Rectal smooth muscle tissue (tissue), 1 donor: ENCODE data around the gene NR2C2.

Experiments used
- H3K27ac ChIP-seq: one replicate; pipeline ENCODE4 v1.7.0; 2013; ENCODE audit warnings: low read depth, low read length, inconsistent platforms
- H3K27me3 ChIP-seq: one replicate; pipeline ENCODE4 v1.7.0; 2013; ENCODE audit warnings: low read length; ENCODE audit not compliant: control insufficient read depth, insufficient read depth
- H3K36me3 ChIP-seq: one replicate; pipeline ENCODE4 v1.7.0; 2013; ENCODE audit warnings: low read length; ENCODE audit not compliant: control insufficient read depth, insufficient read depth
- H3K4me1 ChIP-seq: one replicate; pipeline ENCODE4 v1.7.0; 2013; ENCODE audit warnings: low read length; ENCODE audit not compliant: control insufficient read depth, insufficient read depth
- H3K4me3 ChIP-seq: one replicate; pipeline ENCODE4 v1.7.0; 2013; ENCODE audit warnings: low read length
- H3K9ac ChIP-seq: one replicate; pipeline ENCODE4 v1.7.0; 2013; ENCODE audit warnings: low read length

Gene NR2C2

DNA sequence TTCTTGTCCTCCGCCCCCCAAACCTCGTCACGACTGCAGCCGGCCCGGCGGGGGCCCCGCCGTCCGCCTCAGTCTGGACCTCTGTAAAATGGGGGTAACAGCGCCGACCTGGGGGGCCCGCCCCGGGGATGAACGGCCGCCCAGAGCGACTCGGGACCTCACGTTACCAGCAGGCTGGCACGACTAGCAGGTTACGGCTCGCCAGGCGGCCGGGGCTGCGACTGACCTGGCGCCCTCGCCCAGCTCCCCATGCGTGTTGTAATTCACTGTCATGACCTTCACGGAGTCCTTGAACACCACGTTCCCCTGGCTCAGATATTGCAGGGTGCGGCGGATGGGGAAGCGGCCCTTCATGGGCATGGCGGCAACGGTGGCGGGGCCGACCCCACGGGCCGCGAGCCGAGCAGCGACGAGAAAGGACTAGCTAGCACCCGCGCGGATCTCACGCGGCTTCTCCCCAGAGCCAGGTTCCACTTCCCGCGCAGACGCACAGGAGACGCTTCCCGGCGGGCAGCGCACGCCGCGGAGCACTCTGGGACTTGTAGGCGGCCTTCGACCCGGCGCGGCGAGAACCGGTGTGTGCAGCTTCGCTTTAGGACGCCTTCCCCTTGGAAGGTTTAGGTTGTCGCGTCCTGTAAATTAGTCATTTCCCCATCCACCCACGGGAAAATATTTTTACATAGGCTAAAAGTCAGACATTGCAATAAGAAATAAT lies 117.6 kb downstream of the NR2C2 start, which contains the start of gene MRPS25:
TSS of gene MRPS25 (minus strand) at position 481 of the 715 bp plus-strand sequence. CDS start at position 360, 121 bp downstream.
- Histone ChIP-seq H3K27ac (peak within 1 kb of the TSS; percentile 91), H3K36me3 (no peaks in the 10 kb centered on the region), H3K9ac (peak within 1 kb of the TSS; percentile 84), H3K27me3 (no peaks in the 10 kb centered on the region), H3K4me1 (peaks cover 12% of the 10 kb centered on the region), H3K4me3 (peak within 1 kb of the TSS; percentile 98)

DNA sequence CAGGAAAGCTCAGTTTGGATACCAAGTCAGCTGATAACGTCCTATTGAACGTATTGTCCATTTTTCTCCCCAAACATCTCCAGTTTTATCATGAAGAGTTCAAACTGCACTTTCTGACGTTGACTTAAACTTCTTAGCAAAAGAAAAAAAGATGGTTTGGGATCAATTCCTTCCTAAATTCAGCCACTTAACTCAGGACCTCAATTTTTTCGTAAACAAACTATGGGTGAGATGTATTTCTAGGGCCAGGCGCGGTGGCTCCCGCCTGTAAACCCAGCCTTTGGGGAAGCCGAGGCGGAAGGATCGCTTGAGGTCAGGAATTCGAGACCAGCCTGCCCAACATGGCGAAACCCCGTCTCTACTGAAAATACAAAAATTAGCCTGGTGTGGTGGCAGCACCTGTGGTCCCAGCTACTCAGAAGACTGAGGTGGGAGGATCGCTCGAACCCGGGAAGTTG lies 118.2 kb downstream of the NR2C2 start:
- Histone ChIP-seq H3K27me3 (no peaks in the 10 kb centered on the region), H3K4me3 (peak overlapping the region; percentile 98), H3K36me3 (no peaks in the 10 kb centered on the region), H3K9ac (no peak overlapping the region), H3K27ac (peak overlapping the region; percentile 91), H3K4me1 (peaks cover 12% of the 10 kb centered on the region)

DNA sequence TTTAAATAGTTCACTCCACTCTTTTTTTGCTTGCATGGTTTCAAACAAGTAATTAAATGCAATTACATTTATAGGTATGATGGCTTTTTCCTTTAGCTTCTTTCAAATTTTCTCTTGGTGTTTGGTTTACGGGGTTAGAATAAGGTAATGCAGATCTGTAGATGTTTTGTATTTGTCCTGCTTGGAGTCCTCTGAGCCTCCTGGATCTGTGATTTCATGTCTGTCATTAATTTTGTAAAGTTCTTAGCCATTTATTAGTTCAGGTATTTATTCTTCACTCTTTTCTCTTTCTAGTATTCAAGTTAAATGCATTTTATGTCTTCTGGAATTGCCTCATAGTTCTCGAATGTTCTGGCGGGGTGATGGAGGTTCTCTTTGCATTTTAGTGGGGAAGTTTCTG lies 119.1 kb downstream of the NR2C2 start:
- Histone ChIP-seq H3K36me3 (peaks cover 3% of the 10 kb centered on the region), H3K27me3 (no peaks in the 10 kb centered on the region), H3K27ac (no peak overlapping the region), H3K4me3 (no peak overlapping the region), H3K4me1 (peaks cover 12% of the 10 kb centered on the region), H3K9ac (no peak overlapping the region)

GRCh38 chr3:15069441-15069840 lies 122.1 kb downstream of the NR2C2 start:
- no peak overlapping the region for H3K27ac ChIP-seq
- H3K4me3 ChIP-seq = no peak overlapping the region
- H3K27me3 ChIP-seq = no peaks in the 10 kb centered on the region
- H3K9ac ChIP-seq = no peak overlapping the region
- peaks cover 11% of the 10 kb centered on the region for H3K36me3 ChIP-seq
- H3K4me1 ChIP-seq = no peaks in the 10 kb centered on the region

DNA sequence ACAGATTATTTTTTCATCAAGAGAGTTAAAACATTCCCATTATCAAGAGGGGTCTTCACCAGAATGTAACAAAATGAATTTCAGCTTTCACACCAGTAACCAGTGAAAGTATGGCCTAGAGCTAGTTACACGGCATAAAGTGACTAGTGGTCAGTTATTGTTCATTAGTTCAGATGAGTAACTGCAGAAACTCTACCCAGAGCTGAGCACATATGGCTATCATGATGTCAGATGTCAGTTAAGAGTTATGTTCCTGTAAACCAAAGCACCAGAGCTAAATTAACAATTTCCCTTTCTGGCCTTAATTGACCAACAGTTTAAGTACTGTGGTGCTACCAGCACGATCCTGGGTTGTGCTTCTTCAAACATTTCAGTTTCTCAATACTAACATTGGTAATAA lies 124.3 kb downstream of the NR2C2 start:
- Histone ChIP-seq H3K9ac (no peak overlapping the region), H3K27me3 (no peaks in the 10 kb centered on the region), H3K36me3 (peaks cover 14% of the 10 kb centered on the region), H3K4me1 (no peaks in the 10 kb centered on the region), H3K27ac (no peak overlapping the region), H3K4me3 (no peak overlapping the region)

DNA sequence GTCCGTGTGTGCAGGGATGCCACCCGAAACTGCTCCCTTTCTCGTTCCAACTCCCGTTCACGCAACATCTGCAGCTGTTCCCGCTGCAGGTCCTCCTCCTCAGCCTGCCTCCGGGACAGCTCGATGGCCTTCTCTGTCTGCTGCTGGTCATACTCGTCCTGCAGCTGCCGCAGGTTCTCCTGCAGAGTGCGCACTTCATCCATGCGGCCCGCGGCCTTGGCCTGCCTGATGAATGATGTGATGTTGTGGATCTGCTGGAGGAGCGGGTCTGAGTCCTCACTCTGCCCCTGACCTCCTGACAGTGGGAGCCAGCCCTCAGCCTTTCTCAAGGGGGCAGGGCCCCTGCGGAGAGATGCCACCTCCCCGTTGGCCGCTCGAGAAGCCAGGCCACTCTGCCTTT lies 127.1 kb downstream of the NR2C2 start:
- H3K27me3 ChIP-seq = no peaks in the 10 kb centered on the region
- no peak overlapping the region for H3K27ac ChIP-seq
- peaks cover 31% of the 10 kb centered on the region for H3K36me3 ChIP-seq
- H3K9ac ChIP-seq = no peak overlapping the region
- H3K4me1 ChIP-seq = no peaks in the 10 kb centered on the region
- no peak overlapping the region for H3K4me3 ChIP-seq

- Histone ChIP-seq H3K4me3 (no peak overlapping the region), H3K27ac (no peak overlapping the region), H3K36me3 (peaks cover 57% of the 10 kb centered on the region), H3K9ac (no peak overlapping the region), H3K4me1 (no peaks in the 10 kb centered on the region), H3K27me3 (no peaks in the 10 kb centered on the region)
Observed at GRCh38 chr3:15079091-15079490, 131.7 kb downstream of the NR2C2 start.

- Histone ChIP-seq H3K36me3 (peaks cover 62% of the 10 kb centered on the region), H3K9ac (no peak overlapping the region), H3K27me3 (no peaks in the 10 kb centered on the region), H3K4me1 (no peaks in the 10 kb centered on the region), H3K4me3 (no peak overlapping the region), H3K27ac (no peak overlapping the region)
Observed at GRCh38 chr3:15081960-15082664, 134.7 kb downstream of the NR2C2 start.

DNA sequence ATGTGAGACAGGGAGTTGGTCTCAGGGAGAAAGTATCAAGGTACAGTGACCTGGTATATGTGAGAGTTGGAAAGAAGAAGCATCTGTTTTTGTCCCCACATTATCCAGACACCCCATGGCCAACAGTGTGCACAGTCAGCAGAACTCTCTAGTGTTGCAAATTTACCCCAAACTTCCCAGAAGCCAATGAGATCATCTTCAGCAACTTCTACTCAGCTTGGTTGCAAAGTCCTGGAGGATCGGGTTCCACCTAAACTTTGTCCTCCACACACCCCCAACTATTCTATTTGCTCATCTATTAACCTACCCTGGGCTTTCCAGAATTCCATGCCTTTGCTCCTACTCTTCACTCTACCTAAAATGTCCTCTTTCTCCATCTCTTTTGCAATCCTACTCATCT lies 135.9 kb downstream of the NR2C2 start:
- no peaks in the 10 kb centered on the region for H3K27me3 ChIP-seq
- H3K4me1 ChIP-seq = no peaks in the 10 kb centered on the region
- H3K36me3 ChIP-seq = peaks cover 54% of the 10 kb centered on the region
- no peak overlapping the region for H3K4me3 ChIP-seq
- no peak overlapping the region for H3K9ac ChIP-seq
- H3K27ac ChIP-seq = no peak overlapping the region

GRCh38 chr3:15086263-15086662 lies 138.9 kb downstream of the NR2C2 start:
- no peak overlapping the region for H3K4me3 ChIP-seq
- H3K9ac ChIP-seq = no peak overlapping the region
- no peak overlapping the region for H3K27ac ChIP-seq
- no peaks in the 10 kb centered on the region for H3K4me1 ChIP-seq
- H3K27me3 ChIP-seq = no peaks in the 10 kb centered on the region
- peaks cover 49% of the 10 kb centered on the region for H3K36me3 ChIP-seq

DNA sequence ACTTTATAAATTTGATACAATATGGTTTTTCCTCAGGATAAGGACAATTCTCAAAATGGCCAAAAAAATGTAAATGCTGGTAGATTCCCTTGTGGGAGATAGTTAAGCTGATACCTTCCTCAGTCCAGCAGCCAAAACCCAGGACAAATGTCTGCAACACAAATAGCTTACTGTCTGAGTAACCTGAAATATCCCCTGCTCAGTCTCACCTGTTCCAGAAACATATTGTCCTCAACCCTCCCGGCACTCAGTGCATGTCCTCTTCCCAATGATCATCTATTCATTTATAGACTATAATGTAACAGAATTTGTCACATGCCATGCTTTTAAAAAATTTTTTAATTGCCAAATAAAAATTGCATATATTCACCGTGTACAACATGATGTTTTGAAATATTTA lies 139.3 kb downstream of the NR2C2 start:
- peaks cover 45% of the 10 kb centered on the region for H3K36me3 ChIP-seq
- no peaks in the 10 kb centered on the region for H3K4me1 ChIP-seq
- H3K27me3 ChIP-seq = no peaks in the 10 kb centered on the region
- no peak overlapping the region for H3K4me3 ChIP-seq
- H3K9ac ChIP-seq = no peak overlapping the region
- H3K27ac ChIP-seq = no peak overlapping the region

- H3K4me3 ChIP-seq = no peak overlapping the region
- H3K9ac ChIP-seq = no peak overlapping the region
- H3K27me3 ChIP-seq = no peaks in the 10 kb centered on the region
- peaks cover 26% of the 10 kb centered on the region for H3K36me3 ChIP-seq
- no peak overlapping the region for H3K27ac ChIP-seq
- H3K4me1 ChIP-seq = no peaks in the 10 kb centered on the region
Observed at GRCh38 chr3:15089201-15089600, 141.8 kb downstream of the NR2C2 start.

DNA sequence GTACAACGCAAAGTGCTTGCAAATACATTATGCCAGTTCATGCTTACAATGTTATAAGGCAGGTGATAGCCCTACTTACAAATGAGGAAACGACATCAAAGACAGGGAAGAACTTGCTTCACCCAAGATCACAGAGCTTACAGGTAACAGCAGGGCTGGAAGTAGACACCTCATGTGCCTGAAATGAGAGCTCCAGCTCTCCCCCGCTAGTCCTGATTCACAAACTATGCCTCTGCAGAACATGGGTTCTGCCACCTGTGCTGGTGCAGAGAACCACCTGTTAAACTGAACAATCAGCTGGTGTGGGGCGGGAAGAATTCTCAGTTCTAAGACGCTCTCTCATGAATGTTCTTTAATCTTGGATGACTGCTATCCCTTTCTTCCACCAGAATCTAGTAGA lies 144.2 kb downstream of the NR2C2 start:
- H3K4me1 ChIP-seq = no peaks in the 10 kb centered on the region

More for the DNA sequence above, 144.2 kb downstream of the NR2C2 start:
- H3K27ac ChIP-seq = no peak overlapping the region
- no peaks in the 10 kb centered on the region for H3K27me3 ChIP-seq
- H3K9ac ChIP-seq = no peak overlapping the region
- H3K36me3 ChIP-seq = peaks cover 15% of the 10 kb centered on the region
- no peak overlapping the region for H3K4me3 ChIP-seq
